Activated gamma-delta T cell treated with anti-CD3 and anti-CD28 coated beads, Interleukin-2, amount 50 U/mL, for 16 hours (primary cell): ENCODE results near the gene FAM221A.
"Not testable (repeated sequence)": the region's sequence is repeated elsewhere in the genome, so short reads cannot be mapped to it uniquely, and the experiment has no call there.

ENCODE experiments used
- DNase-seq: peaks from one replicate; pipeline ENCODE4 v3.0.0-alpha.2; 2020; ENCODE audit warnings: low read depth

FAM221A gene, protein sequence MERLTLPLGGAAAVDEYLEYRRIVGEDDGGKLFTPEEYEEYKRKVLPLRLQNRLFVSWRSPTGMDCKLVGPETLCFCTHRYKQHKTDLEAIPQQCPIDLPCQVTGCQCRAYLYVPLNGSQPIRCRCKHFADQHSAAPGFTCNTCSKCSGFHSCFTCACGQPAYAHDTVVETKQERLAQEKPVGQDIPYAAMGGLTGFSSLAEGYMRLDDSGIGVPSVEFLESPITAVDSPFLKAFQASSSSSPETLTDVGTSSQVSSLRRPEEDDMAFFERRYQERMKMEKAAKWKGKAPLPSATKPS

DNA sequence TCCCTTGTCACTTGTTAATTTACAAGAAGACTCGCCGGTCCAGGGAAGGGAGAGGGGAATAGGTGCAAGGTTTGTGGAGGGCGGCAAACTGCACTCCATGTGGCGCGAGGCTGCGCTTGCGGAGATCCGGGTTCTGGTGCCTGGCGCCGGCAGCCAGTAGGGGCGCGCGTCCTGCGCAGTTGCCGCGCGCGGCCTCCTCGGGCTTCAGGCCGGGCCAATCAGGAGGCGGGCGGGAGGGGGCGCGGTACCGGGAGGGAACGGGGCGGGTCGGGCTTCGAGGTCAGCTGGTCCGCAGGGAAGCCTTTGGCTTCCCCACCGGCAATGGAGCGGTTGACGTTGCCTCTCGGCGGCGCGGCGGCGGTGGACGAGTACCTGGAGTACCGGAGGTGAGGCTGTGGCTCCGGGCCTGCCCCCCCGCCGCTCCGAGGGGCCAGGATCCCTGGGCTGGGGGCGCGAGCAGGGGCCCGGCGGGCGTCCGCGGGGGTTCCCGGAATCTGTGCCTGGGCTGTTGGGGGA, at the start of gene FAM221A:
Gene FAM221A, plus strand, starts transcription at position 302 of the 516 bp plus-strand sequence. Its CDS starts 20 bp downstream, at position 322.
- peak; percentile 72 for DNase-seq

DNA sequence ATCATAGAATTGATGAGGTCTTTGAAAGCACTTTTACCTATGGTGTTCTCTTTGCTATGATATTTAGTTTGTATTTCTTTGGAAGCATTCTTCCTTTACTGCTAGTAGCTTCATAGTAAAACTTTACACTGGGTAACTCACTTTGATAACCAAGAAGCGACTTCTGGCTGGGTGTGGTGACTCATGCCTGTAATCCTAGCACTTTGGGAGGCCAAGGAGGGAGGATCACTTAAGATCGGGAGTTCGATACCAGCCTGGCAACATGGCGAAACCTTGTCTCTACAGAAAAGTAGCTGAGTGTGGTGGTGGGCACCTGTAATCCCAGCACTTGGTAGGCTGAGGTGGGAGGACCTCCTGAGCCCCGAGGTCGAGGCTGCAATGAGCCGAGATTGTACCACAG, 46.6 kb upstream of the FAM221A start:
- DNase-seq: no peak

GRCh38 chr7:23645822-23646221, 34.2 kb upstream of the FAM221A start:
- DNase-seq: no peak

GRCh38 chr7:23653942-23654341, 26.1 kb upstream of the FAM221A start:
- DNase-seq: no peak

DNA sequence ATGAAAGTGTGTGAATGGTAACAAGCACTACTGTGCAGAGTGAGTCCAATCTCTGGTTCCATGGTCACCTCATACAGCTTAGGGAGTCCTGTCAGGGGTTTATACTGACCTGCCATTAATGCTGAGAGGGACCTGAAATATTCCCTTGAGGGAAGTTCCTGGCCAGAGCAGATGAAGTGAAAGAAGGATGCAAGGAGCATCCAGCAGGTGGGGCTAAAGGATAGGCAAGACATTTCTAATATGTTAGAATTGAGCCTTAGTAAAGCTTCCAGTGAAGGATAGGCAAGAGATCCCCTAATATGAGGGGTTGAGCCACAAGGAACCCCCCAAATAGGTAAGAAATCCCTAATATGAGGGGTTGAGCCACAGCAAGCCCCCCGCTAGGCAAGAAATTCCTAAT, 25.5 kb upstream of the FAM221A start:
- DNase-seq: no peak

GRCh38 chr7:23655433-23655832, 24.6 kb upstream of the FAM221A start:
- no peak for DNase-seq

GRCh38 chr7:23658831-23659427, 21.1 kb upstream of the FAM221A start:
- DNase-seq: no peak

DNA sequence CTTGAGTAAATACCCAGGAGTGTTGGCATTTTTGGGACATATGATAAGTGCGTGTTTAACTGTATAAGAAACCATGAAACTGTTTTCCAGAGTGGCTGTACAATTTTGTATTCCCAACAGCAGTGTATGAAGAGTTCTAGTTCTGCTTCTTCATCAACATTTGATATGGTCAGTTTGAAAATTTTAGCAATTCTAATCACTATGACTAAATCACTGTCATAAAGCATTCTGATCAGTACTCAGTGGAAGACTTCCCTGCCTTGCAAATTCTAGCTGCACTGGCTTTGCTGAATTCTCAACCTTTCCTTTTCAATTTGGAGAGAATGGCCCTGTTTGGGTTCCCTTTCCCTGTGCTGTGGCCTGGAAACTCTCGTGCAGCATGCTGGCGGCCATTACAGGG, 18.6 kb upstream of the FAM221A start:
- no peak for DNase-seq

GRCh38 chr7:23662124-23662983, 17.6 kb upstream of the FAM221A start:
- DNase-seq: no peak

DNA sequence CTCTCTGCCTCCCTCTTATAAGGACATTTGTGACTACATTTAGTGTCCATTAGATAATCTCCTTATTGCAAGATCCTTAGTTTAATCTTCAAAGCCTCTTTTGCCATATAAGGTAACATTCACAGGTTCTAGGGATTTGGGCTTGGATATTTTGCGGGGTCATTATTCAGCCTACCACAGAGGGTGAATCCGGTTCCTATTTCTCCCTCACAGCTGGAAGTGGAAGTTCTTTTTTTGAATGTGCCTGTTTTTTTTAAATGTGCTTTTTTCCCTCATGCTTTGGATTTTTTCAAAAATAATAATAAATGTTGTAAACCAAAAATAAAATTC, 17.1 kb upstream of the FAM221A start:
- DNase-seq: no peak

DNA sequence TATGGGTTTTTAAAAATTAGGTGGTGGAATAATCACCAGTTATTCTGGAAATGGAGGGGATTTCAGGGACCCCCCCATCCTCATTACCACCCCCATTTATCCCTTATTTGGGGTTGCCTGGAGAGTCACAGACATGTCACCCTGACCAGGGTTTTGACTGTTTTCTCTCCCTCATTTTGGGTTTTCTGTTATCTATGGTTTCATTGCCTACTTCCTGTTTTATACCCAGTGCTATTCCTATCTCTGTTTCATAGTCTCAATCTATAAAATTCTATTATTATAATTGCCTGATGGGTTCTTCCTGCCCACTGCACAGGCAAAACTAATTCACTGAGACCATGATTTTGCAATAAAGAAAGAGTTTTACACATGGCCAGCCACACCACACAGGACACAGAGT, 15.9 kb upstream of the FAM221A start:
- no peak for DNase-seq

GRCh38 chr7:23672033-23672432, 8.0 kb upstream of the FAM221A start:
- no peak for DNase-seq

GRCh38 chr7:23680414-23681405, 711 bp downstream of the FAM221A start:
- peak; percentile 7 for DNase-seq

- not testable (repeated sequence) for DNase-seq
These were observed 4.0 kb downstream of the FAM221A start for GRCh38 chr7:23684041-23684440.

DNA sequence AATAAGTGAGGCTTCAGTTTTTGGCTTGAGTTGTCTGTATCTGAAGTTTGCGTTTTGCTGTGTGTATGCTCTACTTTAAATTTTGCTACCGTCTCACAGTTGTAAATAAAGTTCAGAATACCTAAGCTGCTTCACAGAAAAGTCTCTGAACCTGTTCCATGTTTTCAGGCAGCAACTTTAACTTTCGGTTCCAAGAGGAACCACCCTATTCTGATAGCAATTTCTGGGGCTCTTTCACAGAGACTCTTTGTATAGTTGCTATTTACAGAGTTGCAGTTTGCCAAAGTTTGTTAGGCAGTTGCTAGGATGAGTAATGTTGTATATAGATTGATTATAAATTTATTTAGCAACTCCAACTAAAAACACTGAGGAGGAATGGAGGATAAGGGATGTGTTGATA, 5.7 kb downstream of the FAM221A start:
- DNase-seq: no peak

GRCh38 chr7:23687011-23687410, 7.0 kb downstream of the FAM221A start:
- no peak for DNase-seq

- no peak for DNase-seq
These were observed 9.2 kb downstream of the FAM221A start for GRCh38 chr7:23689165-23689564.

DNA sequence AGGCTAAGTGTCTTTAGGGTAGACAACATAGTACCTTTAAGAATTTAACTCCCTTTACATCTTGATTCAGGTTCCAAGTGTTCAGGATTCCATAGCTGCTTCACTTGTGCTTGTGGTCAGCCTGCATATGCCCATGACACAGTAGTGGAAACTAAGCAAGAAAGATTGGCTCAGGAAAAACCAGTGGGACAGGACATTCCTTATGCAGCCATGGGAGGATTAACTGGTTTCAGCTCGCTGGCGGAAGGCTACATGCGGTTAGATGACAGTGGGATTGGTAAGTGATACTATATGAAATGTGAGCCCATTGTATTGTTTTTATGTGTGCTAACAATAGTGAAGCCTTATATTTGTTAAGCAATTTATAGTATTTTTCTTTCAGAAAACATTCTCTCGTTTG, 11.3 kb downstream of the FAM221A start:
- no peak for DNase-seq

- no peak for DNase-seq
These were observed 13.2 kb downstream of the FAM221A start for GRCh38 chr7:23693224-23693623.

DNA sequence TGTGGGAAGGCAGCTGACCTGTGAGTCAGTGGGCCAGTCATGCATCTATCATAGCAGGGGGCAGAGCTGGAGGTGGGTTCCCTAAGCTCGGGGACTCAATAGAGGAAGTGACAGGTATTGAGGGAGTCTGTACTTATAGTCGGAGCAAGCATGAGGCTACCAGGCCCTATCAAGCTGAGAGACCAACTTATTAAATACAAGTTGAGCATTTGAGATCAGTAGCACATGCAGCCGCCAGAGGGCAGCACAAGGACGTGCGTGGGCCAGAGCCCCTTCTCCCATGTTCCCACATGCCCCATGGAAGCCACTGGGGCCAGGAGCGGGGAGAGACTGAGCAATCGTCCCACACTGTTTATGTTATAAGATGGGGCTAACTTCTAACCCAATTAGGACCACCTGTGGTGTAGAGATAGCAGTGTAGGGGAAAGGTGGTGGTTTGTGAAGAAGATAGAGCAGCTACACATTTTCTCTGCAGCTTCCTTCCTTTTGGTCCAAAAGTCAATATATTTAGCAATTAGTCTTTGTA, 17.0 kb downstream of the FAM221A start:
- peak; percentile 29 for DNase-seq

GRCh38 chr7:23698822-23699221, 18.8 kb downstream of the FAM221A start:
- DNase-seq: no peak
